Cardiac fibroblast (primary cell): Measurements from ENCODE around the gene MEG3.

Experiments
- DNase-seq, 2 donors: peaks; one replicate each; pipeline versions ENCODE4 v3.0.0 to v3.0.0-alpha.2; 2010; ENCODE audit warnings: low read depth in 2 of 2
- H3K4me3 ChIP-seq, 2 donors: replicated peaks in 1 of 2; 1 replicate in 1 of 2; 2 replicates in 1 of 2; pipeline ENCODE4 v1.5.1; 2011; ENCODE audit warnings: low read depth in 2 of 2, low read length in 2 of 2, mild to moderate bottlenecking in 2 of 2, moderate library complexity in 1 of 2
- TF ChIP-seq, protein P1 (sequence below): IDR thresholded peaks from one replicate; pipeline ENCODE4 v1.5.1; 2011; ENCODE audit warnings: low read depth, mild to moderate bottlenecking, low read length, inconsistent platforms

The MEG3 gene

DNA sequence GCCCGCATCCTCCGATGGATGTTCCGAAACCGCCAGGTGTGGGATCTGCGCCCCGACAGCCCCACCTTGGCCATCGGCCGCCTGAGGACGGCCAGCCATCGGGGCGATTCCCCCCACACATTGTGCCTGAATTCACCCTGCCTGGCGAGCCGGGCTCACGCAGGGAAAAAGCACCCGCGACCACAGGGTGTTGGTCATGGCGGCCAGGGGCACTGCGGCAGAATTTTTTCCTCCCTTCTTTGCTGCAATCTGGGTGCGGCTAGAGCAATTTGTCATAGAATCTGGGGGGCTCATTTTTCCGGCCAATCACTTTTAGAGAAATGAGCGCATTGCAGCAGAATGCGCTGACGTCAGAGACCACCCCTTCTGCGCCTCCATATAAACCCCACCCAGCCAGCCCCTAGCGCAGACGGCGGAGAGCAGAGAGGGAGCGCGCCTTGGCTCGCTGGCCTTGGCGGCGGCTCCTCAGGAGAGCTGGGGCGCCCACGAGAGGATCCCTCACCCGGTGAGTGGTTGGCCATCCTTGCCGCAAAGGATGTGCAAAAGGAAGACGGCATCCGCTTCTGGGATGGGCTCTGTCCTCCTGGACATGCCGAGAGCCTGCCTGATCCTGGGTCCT, at the start of gene MEG3:
Gene MEG3, plus strand, starts transcription at position 406 of the 619 bp plus-strand sequence.
- TF ChIP-seq, protein P1, sequence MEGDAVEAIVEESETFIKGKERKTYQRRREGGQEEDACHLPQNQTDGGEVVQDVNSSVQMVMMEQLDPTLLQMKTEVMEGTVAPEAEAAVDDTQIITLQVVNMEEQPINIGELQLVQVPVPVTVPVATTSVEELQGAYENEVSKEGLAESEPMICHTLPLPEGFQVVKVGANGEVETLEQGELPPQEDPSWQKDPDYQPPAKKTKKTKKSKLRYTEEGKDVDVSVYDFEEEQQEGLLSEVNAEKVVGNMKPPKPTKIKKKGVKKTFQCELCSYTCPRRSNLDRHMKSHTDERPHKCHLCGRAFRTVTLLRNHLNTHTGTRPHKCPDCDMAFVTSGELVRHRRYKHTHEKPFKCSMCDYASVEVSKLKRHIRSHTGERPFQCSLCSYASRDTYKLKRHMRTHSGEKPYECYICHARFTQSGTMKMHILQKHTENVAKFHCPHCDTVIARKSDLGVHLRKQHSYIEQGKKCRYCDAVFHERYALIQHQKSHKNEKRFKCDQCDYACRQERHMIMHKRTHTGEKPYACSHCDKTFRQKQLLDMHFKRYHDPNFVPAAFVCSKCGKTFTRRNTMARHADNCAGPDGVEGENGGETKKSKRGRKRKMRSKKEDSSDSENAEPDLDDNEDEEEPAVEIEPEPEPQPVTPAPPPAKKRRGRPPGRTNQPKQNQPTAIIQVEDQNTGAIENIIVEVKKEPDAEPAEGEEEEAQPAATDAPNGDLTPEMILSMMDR, result no peak
- peak within 1 kb of the TSS; percentile 58 to 68 for H3K4me3 ChIP-seq
- DNase-seq, result peak; percentile 83 to 89

DNA sequence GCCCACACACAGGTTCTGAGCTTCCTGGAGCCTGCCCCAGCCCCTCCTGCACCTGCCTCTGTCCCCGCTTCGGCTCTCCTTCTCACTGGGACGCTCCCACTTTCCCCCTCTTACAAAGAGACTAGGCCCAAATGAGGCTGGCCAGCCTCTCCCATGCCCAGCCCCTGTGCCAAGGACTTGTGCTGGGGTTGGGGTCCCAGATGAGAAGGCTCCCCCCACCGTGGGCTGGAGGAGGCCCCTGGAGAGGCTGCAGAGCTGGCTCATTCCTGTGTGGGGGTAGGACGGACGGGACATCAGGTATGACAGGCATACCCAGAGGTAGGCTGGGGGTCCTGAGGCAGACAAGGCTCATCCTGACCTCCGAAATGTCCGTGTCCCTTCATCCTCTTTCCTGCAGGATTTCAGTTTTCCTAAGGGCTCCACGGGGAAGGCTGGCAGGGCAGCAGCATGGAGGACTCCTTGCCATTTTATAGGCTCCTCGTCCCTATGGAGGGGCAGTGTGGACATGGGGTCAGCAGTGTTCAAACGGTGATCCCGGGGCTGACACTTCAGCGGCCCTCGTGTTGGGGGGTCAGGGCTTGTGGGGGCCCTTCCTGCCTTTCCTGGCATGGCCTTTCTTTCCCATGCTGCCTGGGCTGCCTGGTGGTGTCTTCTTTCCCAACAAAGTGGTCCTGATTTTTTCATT, 49.1 kb upstream of the MEG3 start:
- TF ChIP-seq, protein P1, result no peak
- H3K4me3 ChIP-seq, result no peak overlapping the region
- no peak for DNase-seq

DNA sequence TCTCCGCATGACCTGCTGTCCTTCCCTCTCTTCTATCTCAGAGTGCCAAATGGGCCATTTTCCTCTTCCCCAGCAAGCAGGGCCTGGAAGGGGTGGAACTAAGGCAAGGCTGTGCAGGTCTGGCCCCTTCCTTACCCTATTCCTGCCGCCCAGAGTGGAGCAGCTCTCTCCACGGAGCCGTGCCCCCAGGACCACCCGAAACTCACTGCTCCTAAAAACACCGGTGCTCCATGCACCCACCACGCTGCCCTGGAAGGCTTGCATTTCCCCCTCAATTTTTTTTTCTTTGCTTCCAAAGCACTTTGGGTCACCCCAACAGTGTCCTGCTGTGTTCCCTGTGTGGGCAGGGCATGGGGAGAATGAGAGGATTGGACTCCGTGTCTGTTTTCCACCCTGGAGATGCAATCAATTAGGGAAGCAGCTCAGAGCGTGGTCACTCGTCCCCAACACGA, 48.5 kb upstream of the MEG3 start:
- DNase-seq, result no peak
- no peak overlapping the region for H3K4me3 ChIP-seq
- TF ChIP-seq, protein P1, result no peak

DNA sequence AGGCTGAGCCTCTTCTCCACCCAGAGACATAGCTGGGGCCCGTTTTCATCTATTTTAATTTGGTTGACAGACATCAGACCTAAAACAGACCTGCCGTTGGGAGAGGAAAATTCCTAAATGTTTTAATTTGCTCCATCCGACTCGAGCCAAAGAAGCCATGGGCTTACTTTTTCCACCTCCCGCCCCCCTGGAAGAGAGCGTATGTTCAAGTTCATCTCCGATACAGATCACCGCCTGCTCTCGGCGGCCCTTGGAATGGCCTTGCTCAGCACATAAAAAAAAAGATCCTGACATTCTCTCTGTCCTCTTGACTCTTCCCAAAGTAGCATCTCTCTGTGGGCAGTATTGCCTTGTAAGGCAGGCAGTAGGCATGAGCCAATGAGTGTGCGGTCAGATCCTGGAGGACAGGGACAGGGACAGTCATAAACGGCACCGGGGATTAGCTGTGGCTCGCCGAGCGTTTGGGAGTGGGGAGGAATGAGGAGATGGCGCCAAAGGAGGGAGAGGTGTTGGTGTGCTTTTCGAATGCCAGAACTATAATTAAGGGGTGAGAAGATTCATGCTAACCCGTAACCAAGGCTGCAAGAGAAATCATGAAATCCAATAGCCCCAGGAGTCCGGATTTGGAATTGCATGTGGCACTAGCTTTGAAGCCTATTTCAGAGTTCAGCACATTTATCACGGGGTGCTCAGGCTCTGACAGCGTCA, 47.9 kb upstream of the MEG3 start:
- no peak for DNase-seq
- TF ChIP-seq, protein P1, result no peak
- no peak overlapping the region for H3K4me3 ChIP-seq

DNA sequence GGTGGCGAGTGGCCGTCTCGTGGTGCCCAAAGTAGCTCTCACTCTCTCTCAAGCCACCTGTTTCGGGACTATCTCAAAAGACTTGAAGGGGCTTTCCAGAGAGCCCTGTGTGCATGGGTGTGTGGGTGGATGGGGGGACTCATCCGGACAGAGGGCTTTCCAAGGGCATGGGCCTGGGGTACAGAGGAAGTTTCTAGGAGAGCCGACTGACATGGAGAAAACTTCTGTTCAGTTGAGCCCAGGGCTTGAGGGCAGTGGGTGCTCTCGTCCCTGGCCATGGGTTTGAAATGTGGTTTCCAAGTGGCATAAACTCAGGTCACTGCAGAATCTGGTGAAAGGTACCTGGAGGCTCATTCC, 47.4 kb upstream of the MEG3 start:
- TF ChIP-seq, protein P1, result no peak
- DNase-seq, result no peak
- no peak overlapping the region for H3K4me3 ChIP-seq

DNA sequence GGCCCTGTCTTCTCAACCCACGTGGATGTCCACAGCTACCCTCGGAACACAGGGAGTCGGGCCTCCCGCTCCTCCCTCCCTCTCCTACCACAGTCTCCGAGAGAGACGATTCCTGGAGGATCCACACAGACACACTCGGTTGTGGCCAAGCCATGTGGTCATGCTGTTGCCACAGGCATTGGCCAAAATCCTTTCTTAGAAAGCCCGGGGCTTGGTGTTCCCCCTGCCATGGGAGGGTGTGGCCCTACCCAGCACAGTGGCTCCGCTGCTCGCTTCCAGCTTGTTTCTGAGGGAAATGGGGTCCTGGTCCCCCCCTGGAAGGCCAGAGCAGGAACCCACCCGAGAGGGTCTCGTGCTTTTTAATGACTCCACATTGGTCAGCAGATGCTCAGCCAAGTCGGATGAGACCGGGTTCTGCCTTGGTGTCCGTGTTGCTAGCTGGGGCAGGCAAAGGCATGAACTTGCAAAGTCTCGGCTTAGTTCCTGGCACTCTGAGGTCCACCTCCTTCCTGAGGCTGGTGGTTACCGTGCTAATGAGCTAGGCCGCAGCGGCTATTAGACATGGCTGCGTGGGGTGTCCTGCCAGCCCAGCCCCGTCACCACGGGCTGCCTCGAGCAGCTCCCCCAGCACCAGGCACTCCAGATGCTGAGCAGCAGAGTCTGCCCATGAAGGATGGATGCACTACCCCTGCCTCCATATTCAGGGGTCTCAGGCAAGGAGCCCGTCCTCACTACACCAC, 46.8 kb upstream of the MEG3 start:
- H3K4me3 ChIP-seq, result no peak overlapping the region
- TF ChIP-seq, protein P1, result no peak
- DNase-seq, result no peak
